ENCODE results near the gene SLC35E2B.

GRCh38 chr1:1612104-1612400, 80.5 kb downstream of the SLC35E2B start:
- TF ChIP-seq CTCF (IDR thresholded peaks at IDR 0.05) = no peak
- no peak for TF ChIP-seq POLR2A (IDR thresholded peaks at IDR 0.05)

All from vagina (tissue), 2 donors.